ENCODE measurements around the gene POLDIP3.
A peak's percentile ranks its signal among the peaks of the same experiment; 100 is the strongest.
"Not testable (repeated sequence)": the region's sequence is repeated elsewhere in the genome, so short reads cannot be mapped to it uniquely, and the experiment has no call there.

The POLDIP3 gene

GRCh38 chr22:42619261-42620063 lies 4.8 kb upstream of the POLDIP3 start:
- no peak for DNase-seq (ENCODE audit: low spot score)
- no peak for FAIRE-seq

GRCh38 chr22:42617155-42617983 lies 2.7 kb upstream of the POLDIP3 start:
- DNase-seq (ENCODE audit: low spot score), result no peak
- FAIRE-seq, result no peak

- not testable (repeated sequence) for DNase-seq (ENCODE audit: low spot score); FAIRE-seq
Measured at GRCh38 chr22:42615860-42616175, 1.1 kb upstream of the POLDIP3 start.

GRCh38 chr22:42615092-42615859 lies 593 bp upstream of the POLDIP3 start:
- FAIRE-seq (no peak), DNase-seq (ENCODE audit: low spot score) (peak; percentile 99)

GRCh38 chr22:42613872-42614301 lies 796 bp downstream of the POLDIP3 start:
- no peak for DNase-seq (ENCODE audit: low spot score)

GRCh38 chr22:42612336-42612735 lies 2.3 kb downstream of the POLDIP3 start:
- FAIRE-seq (no peak), DNase-seq (ENCODE audit: low spot score) (no peak)

More at GRCh38 chr22:42613872-42614301, 796 bp downstream of the POLDIP3 start:
- FAIRE-seq, result no peak

- DNase-seq (ENCODE audit: low spot score) (peak; percentile 7), FAIRE-seq (no peak)
Measured at GRCh38 chr22:42611051-42611450, 3.6 kb downstream of the POLDIP3 start.

- FAIRE-seq (no peak), DNase-seq (ENCODE audit: low spot score) (no peak)
Measured at GRCh38 chr22:42610186-42610585, 4.5 kb downstream of the POLDIP3 start.

GRCh38 chr22:42608823-42609361 lies 5.8 kb downstream of the POLDIP3 start:
- FAIRE-seq (peak; percentile 44), DNase-seq (ENCODE audit: low spot score) (peak; percentile 35)

- DNase-seq (ENCODE audit: low spot score) (no peak), FAIRE-seq (no peak)
Measured at GRCh38 chr22:42608136-42608822, 6.4 kb downstream of the POLDIP3 start.

- not testable (repeated sequence) for FAIRE-seq; DNase-seq (ENCODE audit: low spot score)
Measured at GRCh38 chr22:42607641-42608040, 7.0 kb downstream of the POLDIP3 start.

- FAIRE-seq (no peak), DNase-seq (ENCODE audit: low spot score) (no peak)
Measured at GRCh38 chr22:42604403-42604802, 10.3 kb downstream of the POLDIP3 start.

- FAIRE-seq (no peak), DNase-seq (ENCODE audit: low spot score) (no peak)
Measured at GRCh38 chr22:42603427-42603826, 11.3 kb downstream of the POLDIP3 start.

- DNase-seq (ENCODE audit: low spot score) (no peak), FAIRE-seq (no peak)
Measured at GRCh38 chr22:42602470-42602869, 12.2 kb downstream of the POLDIP3 start.

GRCh38 chr22:42601879-42602465 lies 12.7 kb downstream of the POLDIP3 start:
- no peak for FAIRE-seq
- no peak for DNase-seq (ENCODE audit: low spot score)

- FAIRE-seq (no peak), DNase-seq (ENCODE audit: low spot score) (no peak)
Measured at GRCh38 chr22:42596863-42597530, 17.7 kb downstream of the POLDIP3 start.

GRCh38 chr22:42596336-42596735 lies 18.3 kb downstream of the POLDIP3 start:
- DNase-seq (ENCODE audit: low spot score) (no peak), FAIRE-seq (no peak)

- no peak for FAIRE-seq
- DNase-seq (ENCODE audit: low spot score), result no peak
Measured at GRCh38 chr22:42595434-42595833, 19.2 kb downstream of the POLDIP3 start.

- FAIRE-seq (no peak), DNase-seq (ENCODE audit: low spot score) (no peak)
Measured at GRCh38 chr22:42591987-42592386, 22.7 kb downstream of the POLDIP3 start.

Measured in RCC 7860 (cell line).